K562 (cell line): Measurements from ENCODE around the gene B3GNT9. TPM values are rescaled to one million over a fixed set of nuclear protein-coding genes. Genes with fewer than 3 reads are reported as not detected.

ENCODE experiments used
- BRF1 ChIP-seq: IDR thresholded peaks from 3 replicates; pipeline ENCODE4 v1.6.1; 2011; ENCODE audit warnings: borderline replicate concordance, mild to moderate bottlenecking; ENCODE audit not compliant: insufficient read length; ENCODE audit errors: extremely low read depth
- CREB1 ChIP-seq, 2 experiments: sonication (generic) in 1 of 2; formaldehyde crosslinking in 1 of 2; IDR thresholded peaks; 2 replicates each; pipeline versions ENCODE4 v1.6.1 to v1.8.0; 2012 to 2022; ENCODE audit warnings: inconsistent platforms in 1 of 2, mild to moderate bottlenecking in 1 of 2, missing genetic modification reagents in 1 of 2, moderate library complexity in 1 of 2
- CREB3 ChIP-seq: fragments of 450-650 bp; conservative IDR thresholded peaks from 2 replicates; pipeline ENCODE4 v1.6.1; 2016; ENCODE audit warnings: missing genetic modification characterization, low read depth, mild to moderate bottlenecking, missing compliant biosample characterization, moderate library complexity
- ELK1 ChIP-seq: sonication (generic); formaldehyde crosslinking; IDR thresholded peaks from 2 replicates; pipeline ENCODE4 v1.8.1; 2022; ENCODE audit warnings: missing genetic modification reagents
- EP300 ChIP-seq: IDR thresholded peaks from 2 replicates; pipeline ENCODE4 v1.6.1; 2012; ENCODE audit warnings: low read length, improper control_type of control experiment
- FIP1L1 ChIP-seq: fragments of 200-400 bp; formaldehyde crosslinking; IDR thresholded peaks from 2 replicates; pipeline ENCODE4 v1.6.1; 2018; ENCODE audit warnings: mild to moderate bottlenecking, low read depth, low read length; ENCODE audit not compliant: poor library complexity, severe bottlenecking
- FOXA3 ChIP-seq, 2 experiments: fragments of 450-650 bp in 1 of 2; sonication (generic) in 1 of 2; formaldehyde crosslinking; IDR thresholded peaks in 1 of 2; conservative IDR thresholded peaks in 1 of 2; 2 replicates each; pipeline versions ENCODE4 v1.4.0 to v1.8.0; 2020 to 2022; ENCODE audit warnings: mild to moderate bottlenecking in 2 of 2, missing genetic modification reagents in 1 of 2
- IRF2 ChIP-seq: sonication (generic); formaldehyde crosslinking; IDR thresholded peaks from 2 replicates; pipeline ENCODE4 v1.8.1; 2022; ENCODE audit warnings: mild to moderate bottlenecking, missing genetic modification reagents
- NCOA6 ChIP-seq: fragments of 450-650 bp; IDR thresholded peaks from 2 replicates; pipeline ENCODE4 v1.6.1; 2017; ENCODE audit warnings: mild to moderate bottlenecking
- NFE2 ChIP-seq: IDR thresholded peaks from 2 replicates; pipeline ENCODE4 v1.6.1; 2014; ENCODE audit warnings: antibody characterized with exemption, low read depth
- PHB ChIP-seq: fragments of 250-450 bp; sonication (Bioruptor Pico); IDR thresholded peaks from 2 replicates; pipeline ENCODE4 v1.5.0; 2021
- POLR3G ChIP-seq: IDR thresholded peaks from 2 replicates; pipeline ENCODE4 v1.6.1; 2011; ENCODE audit not compliant: insufficient read length, insufficient replicate concordance; ENCODE audit errors: extremely low read depth
- PPARD ChIP-seq: fragments of 250-450 bp; sonication (Bioruptor Pico); IDR thresholded peaks from 2 replicates; pipeline ENCODE4 v1.8.0; 2022; ENCODE audit warnings: inconsistent platforms, mild to moderate bottlenecking, moderate library complexity
- PURB ChIP-seq: sonication (generic); formaldehyde crosslinking; IDR thresholded peaks from 2 replicates; pipeline ENCODE4 v1.9.0; 2021; ENCODE audit warnings: low read depth, mild to moderate bottlenecking, missing genetic modification reagents
- SMARCE1 ChIP-seq: fragments of 450-650 bp; IDR thresholded peaks from 2 replicates; pipeline ENCODE4 v1.7.1; 2016; ENCODE audit warnings: mild to moderate bottlenecking
- SP1 ChIP-seq: sonication (generic); formaldehyde crosslinking; IDR thresholded peaks from 2 replicates; pipeline ENCODE4 v1.8.1; 2022; ENCODE audit warnings: mild to moderate bottlenecking, missing genetic modification reagents
- SRSF9 ChIP-seq: fragments of 200-400 bp; formaldehyde crosslinking; IDR thresholded peaks from 2 replicates; pipeline ENCODE4 v1.6.1; 2017; ENCODE audit warnings: low read depth, low read length, borderline replicate concordance
- XRCC4 ChIP-seq: IDR thresholded peaks from one replicate; pipeline ENCODE4 v1.6.1; 2011; ENCODE audit not compliant: insufficient read depth, insufficient read length; ENCODE audit errors: extremely low read depth
- ZBTB33 ChIP-seq: sonication (generic); formaldehyde crosslinking; IDR thresholded peaks from 2 replicates; pipeline ENCODE4 v1.8.1; 2023; ENCODE audit warnings: mild to moderate bottlenecking, missing genetic modification reagents
- polyA plus RNA-seq, 8 experiments: library from polyadenylated mRNA; depleted of rRNA in 4 of 8; stranded (reverse) in 5 of 8; unstranded in 3 of 8; fragments of >200 nt; fragmentation: Nextera tagmentation in 2 of 8; fragmentation: Illumina TruSeq in 1 of 8; extraction: Ambion mirVana in 2 of 8; extraction: Trizol in 1 of 8; gene quantifications; 2 replicates each; pipeline versions ENCODE4 v1.2.1 to v1.2.3, GENCODE V29; 2011 to 2014; ENCODE audit warnings: inconsistent platforms in 1 of 8, missing spikeins in 1 of 8
- total RNA-seq, 7 experiments: library from RNA; depleted of rRNA in 6 of 7; stranded (reverse); fragments of >200 nt in 6 of 7; fragmentation: Illumina TruSeq in 2 of 7; extraction: Trizol in 2 of 7; gene quantifications; 2 replicates each; pipeline versions ENCODE4 v1.2.1 to v1.2.3, GENCODE V29; 2011 to 2021; ENCODE audit warnings: low replicate concordance in 1 of 7
- TF ChIP-seq, protein P1 (sequence below): sonication (generic); formaldehyde crosslinking; IDR thresholded peaks from 2 replicates; pipeline ENCODE4 v1.8.0; 2022; ENCODE audit warnings: missing genetic modification reagents, mild to moderate bottlenecking, borderline replicate concordance
- TF ChIP-seq, protein P2 (sequence below): sonication (generic); formaldehyde crosslinking; IDR thresholded peaks from 2 replicates; pipeline ENCODE4 v1.8.0; 2022; ENCODE audit warnings: missing genetic modification reagents, mild to moderate bottlenecking, moderate library complexity, borderline replicate concordance

B3GNT9 gene
- total and polyA plus RNA-seq, 9 of the 15 experiments (the other 6 are each of a cell fraction or from before 2014, with no cell fraction given), result 0.01 to 1.8 (median 1.1) TPM; not detected in 1

GRCh38 chr16:67155295-67156142 lies 4.7 kb upstream of the B3GNT9 start (continued):
- TF ChIP-seq NFE2 (no peak), SMARCE1 (no peak), CREB1 (IDR thresholded peaks at IDR 0.05) (no peak), CREB1 (CRISPR knock-in tag; IDR thresholded peaks at IDR 0.05) (no peak), FOXA3 (CRISPR knock-in tag; conservative IDR thresholded peaks at IDR 0.05 in 1 of 2, IDR thresholded peaks at IDR 0.05 in 1 of 2) (peak in 1 of 2 experiments; percentile 39; a peak in 1 of 4 replicates), EP300 (0 out of 2 replicates have a peak, but pooled peaks have one; percentile 3), SP1 (CRISPR knock-in tag) (peak; percentile 29; the same call in 1 of the 2 replicates), NCOA6 (no peak), BRF1 (no peak), PHB (CRISPR knock-in tag) (no peak), CREB3 (tag) (no peak), ZBTB33 (CRISPR knock-in tag) (peak; percentile 69; the same call in 1 of the 2 replicates), PURB (no peak), FIP1L1 (peak; percentile 91), IRF2 (CRISPR knock-in tag) (no peak), POLR3G (no peak), SRSF9 (no peak), PPARD (CRISPR knock-in tag) (no peak), XRCC4 (no peak), ELK1 (no peak)
- TF ChIP-seq, protein P1, sequence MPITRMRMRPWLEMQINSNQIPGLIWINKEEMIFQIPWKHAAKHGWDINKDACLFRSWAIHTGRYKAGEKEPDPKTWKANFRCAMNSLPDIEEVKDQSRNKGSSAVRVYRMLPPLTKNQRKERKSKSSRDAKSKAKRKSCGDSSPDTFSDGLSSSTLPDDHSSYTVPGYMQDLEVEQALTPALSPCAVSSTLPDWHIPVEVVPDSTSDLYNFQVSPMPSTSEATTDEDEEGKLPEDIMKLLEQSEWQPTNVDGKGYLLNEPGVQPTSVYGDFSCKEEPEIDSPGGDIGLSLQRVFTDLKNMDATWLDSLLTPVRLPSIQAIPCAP, result no peak
- TF ChIP-seq, protein P2, sequence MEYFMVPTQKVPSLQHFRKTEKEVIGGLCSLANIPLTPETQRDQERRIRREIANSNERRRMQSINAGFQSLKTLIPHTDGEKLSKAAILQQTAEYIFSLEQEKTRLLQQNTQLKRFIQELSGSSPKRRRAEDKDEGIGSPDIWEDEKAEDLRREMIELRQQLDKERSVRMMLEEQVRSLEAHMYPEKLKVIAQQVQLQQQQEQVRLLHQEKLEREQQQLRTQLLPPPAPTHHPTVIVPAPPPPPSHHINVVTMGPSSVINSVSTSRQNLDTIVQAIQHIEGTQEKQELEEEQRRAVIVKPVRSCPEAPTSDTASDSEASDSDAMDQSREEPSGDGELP (CRISPR knock-in tag), result peak; percentile 95
